Daoy (cell line): ENCODE results near the gene TJP2. TPM values are rescaled to one million over a fixed set of nuclear protein-coding genes. Genes with fewer than 3 reads are reported as not detected.

Source experiments
- DNase-seq: peaks from one replicate; pipeline ENCODE4 v3.0.0-alpha.2; 2015; ENCODE audit warnings: low read depth
- total RNA-seq: library from RNA; depleted of rRNA; stranded (reverse); fragments of >200 nt; shearing (Covaris generic); gene quantifications from 2 replicates; pipeline ENCODE4 v1.2.3, GENCODE V29; 2014

TJP2 gene
- total RNA-seq, 1 experiment from 2014 or later = 69.8 TPM

DNA sequence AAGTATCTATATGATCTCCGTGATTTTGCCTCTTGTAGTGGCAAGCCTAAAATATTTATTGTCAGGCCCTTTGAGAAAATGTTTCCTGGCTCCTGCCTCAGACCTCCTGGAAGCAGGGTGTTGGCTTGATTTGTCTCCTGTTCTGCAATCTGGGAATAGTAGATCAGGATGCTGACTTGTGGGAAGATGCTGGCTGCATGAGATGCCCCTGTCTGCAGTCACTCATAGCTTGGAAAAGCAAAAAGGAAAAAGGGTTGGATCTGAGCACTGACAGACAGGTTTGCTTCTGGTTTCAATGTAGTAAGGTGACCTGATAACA lies 16.7 kb downstream of the TJP2 start:
- DNase-seq = no peak

GRCh38 chr9:69191231-69191630 lies 17.2 kb downstream of the TJP2 start:
- DNase-seq = no peak

GRCh38 chr9:69192214-69192613 lies 18.1 kb downstream of the TJP2 start:
- no peak for DNase-seq

DNA sequence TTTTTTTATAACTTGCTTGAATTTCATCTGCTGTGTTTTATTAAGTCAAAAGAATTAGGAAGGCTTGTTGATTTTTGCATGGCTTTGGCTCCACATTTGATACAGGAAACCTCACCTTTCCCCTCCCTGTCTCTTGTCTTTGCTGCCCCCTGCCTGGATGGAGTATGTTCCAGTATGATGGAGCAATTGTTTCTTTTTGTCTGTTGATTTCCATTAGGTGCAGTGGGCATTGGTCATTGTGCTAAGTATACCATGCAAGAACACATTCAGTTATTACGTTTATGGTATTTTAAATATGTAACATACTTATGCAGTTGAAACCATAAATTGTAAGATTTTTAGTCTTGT lies 19.6 kb downstream of the TJP2 start:
- DNase-seq = no peak

DNA sequence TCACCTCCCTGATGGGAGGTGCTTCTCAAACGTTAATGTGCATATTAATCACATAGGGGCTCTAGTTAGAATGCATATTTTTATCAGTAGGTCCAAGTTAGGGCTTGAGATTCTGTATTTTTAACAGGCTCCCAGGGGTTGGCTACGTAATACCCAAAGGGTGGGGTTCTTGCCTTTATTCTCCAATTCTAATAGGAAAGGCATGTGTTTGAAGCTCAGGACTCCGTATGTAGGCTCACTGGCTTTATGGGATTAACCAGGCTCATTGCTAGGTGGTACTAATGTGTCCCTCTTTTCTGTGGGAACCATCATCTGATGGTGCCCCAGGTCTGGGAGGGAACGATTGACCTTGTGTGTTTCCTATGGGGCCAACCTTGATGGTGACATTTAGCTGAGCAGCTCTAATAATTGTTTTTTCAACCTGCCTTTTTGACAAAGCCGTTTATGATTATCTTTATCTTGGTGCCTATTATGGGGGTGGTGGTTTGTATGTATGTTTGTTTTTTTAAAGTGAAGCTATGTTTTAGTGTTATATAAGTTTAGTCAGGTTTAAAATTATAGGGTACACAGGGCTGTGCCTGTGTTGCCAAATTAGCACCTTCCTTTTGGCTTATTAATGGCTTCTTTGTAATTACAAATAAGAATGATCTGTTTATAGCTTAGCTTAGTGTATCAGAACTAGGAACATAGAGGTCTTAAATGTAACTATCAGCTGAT lies 20.8 kb downstream of the TJP2 start:
- no peak for DNase-seq

DNA sequence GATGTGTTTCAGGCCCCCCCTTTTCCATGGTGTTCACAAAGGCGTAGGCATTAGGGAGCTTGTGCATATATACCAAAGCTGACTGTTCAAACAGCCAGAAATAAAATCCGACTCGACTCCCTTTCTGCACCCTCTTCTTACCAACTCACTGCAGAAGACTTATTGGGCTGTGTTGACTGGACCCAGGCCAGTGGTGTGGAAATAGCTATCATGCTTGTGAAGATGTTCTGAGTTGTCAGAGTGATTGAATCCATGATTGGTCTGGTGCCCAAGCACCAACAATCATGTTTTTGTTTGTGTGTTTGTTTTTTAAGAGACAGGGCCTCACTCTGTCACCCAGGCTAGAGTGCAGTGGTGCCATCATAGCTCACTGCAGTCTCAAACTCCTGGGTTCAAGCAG lies 21.6 kb downstream of the TJP2 start:
- DNase-seq = no peak

DNA sequence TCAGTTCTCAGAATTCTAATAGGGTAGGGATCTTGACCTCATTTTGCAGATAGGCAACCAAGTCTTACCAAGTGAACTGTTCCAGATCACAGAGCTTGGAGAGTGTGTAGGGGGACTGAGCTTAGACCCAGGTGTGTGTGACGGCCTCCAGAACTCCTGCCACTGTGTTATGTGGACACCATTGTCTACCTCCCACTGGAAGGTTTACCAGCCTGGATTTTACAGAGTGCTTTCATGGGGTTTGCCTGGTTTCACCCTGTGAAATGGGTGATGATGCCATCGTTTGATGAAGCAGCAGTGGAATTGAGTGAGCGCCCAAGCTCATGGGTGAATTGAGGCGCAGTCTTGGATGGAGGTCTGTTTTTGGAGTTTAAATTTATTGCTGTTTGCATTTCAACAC lies 23.6 kb downstream of the TJP2 start:
- no peak for DNase-seq

GRCh38 chr9:69198521-69199220 lies 24.6 kb downstream of the TJP2 start:
- DNase-seq = no peak

GRCh38 chr9:69199769-69200470 lies 25.8 kb downstream of the TJP2 start:
- peak; percentile 80 for DNase-seq

GRCh38 chr9:69202556-69202955 lies 28.5 kb downstream of the TJP2 start:
- DNase-seq = no peak

DNA sequence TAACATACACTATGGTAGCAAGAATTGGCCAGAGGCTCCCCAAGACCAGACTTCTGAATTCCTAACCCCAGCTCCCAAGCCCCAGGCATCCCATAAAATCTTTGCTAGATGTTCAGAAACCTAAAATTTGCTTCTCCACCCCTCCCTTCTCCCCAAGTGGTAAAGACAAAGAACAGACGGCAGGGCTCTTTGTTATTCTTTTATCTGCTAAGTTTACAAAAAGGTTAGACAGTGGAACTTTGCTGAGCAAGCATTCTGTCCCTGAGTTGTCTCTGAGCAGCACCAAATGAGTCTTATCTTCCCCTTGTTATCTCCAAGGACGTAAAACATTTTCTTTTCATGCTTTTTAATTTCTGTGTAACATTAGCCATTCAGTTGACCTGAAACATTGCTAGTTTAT lies 30.2 kb downstream of the TJP2 start:
- DNase-seq = no peak

GRCh38 chr9:69204849-69205248 lies 30.8 kb downstream of the TJP2 start:
- peak; percentile 56 for DNase-seq

DNA sequence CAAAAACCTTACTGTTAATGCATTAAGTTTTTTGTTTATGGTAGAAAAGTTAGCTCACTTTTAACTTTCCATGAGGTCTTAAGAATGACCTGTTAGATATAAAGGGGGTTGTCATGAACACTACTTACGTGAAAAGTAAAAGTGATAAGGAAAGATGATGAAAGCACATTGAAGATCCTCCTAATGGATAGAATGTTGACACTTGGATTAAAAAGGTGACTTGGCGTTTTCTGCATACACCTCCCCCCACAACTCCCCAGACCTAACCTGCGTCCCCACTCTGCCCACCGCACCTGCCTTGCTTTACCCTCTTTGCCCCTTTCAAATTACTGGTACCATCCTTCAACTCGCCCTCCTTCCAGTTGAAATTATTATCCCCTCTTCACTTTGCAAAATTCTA lies 32.0 kb downstream of the TJP2 start:
- DNase-seq = no peak

GRCh38 chr9:69207503-69207902 lies 33.4 kb downstream of the TJP2 start:
- DNase-seq = no peak

GRCh38 chr9:69211424-69212036 lies 37.5 kb downstream of the TJP2 start:
- DNase-seq = no peak

- DNase-seq = no peak
These were observed 39.6 kb downstream of the TJP2 start for GRCh38 chr9:69213647-69214046.

DNA sequence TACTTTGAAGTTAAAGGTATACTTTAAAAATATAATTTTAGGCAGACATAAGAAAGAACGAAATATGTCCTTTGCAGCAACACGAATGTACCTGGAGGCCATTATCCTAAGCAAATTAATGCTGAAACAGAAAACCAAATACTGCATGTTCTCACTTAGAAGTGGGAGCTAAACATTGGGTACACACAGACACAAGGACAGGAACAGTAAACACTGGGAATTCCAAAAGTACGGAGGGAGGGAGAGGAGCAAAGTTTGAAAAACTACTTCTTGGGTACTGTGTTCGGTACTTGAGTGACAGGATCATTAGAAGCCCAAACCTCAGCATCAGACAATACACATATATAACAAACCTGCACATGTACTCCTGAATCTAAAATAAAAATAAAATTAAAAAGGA lies 40.9 kb downstream of the TJP2 start:
- no peak for DNase-seq

DNA sequence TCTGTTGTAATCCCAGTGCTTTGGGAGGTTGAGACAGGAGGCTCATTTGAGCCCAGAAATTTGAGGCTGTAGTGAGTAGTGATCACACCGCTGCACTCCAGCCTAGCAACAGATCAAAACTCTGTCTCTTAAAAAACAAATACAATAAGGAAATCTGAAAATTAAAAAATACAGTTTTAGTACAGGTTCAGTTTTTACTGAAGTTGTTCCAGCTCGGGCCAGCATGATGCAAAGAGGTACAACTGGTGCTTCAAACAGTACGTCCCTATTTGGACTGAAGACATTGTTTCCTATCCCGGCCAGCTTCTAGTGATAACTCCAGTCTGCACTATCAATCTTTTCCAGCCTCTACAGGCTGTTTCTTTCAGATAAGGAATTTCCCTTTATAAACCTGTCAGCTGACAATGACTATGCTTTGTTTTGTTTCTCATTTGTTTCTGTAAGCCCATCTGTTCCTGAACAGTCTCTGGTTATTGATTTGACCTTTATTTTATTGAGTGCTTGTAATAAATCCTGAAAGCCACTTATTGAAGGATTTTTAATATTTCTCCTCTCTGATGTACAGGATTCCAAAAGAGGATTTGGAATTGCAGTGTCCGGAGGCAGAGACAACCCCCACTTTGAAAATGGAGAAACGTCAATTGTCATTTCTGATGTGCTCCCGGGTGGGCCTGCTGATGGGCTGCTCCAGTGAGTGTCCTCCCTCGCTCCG lies 41.9 kb downstream of the TJP2 start:
- no peak for DNase-seq

DNA sequence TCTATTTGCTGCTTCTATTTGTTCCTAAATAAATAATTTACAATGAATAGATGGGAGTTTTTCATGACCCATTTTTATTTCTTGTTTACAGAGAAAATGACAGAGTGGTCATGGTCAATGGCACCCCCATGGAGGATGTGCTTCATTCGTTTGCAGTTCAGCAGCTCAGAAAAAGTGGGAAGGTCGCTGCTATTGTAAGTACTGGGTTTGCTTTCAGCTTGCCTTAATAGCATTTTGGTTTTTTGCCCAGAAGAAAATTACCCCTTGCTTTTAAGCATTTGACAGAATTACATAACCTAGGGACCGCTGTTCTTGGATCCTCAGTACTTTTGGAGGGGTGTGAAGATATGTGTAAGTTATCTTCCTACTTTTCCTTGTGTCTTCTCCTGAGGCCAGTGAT lies 44.1 kb downstream of the TJP2 start:
- DNase-seq = no peak

DNA sequence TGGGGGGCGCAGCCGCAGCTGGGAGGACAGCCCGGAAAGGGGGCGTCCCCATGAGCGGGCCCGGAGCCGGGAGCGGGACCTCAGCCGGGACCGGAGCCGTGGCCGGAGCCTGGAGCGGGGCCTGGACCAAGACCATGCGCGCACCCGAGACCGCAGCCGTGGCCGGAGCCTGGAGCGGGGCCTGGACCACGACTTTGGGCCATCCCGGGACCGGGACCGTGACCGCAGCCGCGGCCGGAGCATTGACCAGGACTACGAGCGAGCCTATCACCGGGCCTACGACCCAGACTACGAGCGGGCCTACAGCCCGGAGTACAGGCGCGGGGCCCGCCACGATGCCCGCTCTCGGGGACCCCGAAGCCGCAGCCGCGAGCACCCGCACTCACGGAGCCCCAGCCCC lies 47.0 kb downstream of the TJP2 start:
- no peak for DNase-seq

- DNase-seq = no peak
These were observed 48.9 kb downstream of the TJP2 start for GRCh38 chr9:69222970-69223369.

DNA sequence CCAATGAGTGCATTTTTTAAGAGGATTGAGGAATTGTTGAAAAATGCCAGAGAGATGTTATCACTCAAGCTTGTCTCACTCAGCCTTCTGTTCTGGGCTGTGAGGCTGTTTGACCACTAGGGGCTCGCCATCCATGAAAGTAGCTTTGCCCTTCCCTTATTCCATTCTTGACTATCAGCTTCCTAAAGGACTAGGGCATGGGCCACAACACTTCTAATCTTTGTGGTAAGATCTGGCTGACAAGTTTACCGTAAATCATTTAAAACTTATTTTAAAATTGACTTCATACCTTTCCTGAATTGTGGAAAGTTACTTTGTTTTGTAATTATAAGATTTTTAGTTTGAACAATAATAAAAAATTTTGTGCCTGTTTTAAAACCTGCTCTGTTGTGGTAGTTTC lies 49.5 kb downstream of the TJP2 start:
- DNase-seq = peak; percentile 60
